ENCODE results near the gene ZNF417. TPM values are rescaled to one million over a fixed set of nuclear protein-coding genes. Genes with fewer than 3 reads are reported as not detected.

Gene ZNF417
- total RNA-seq, 3 donors from 2014 or later: 10.1 to 28.7 (median 14.4) TPM

DNA sequence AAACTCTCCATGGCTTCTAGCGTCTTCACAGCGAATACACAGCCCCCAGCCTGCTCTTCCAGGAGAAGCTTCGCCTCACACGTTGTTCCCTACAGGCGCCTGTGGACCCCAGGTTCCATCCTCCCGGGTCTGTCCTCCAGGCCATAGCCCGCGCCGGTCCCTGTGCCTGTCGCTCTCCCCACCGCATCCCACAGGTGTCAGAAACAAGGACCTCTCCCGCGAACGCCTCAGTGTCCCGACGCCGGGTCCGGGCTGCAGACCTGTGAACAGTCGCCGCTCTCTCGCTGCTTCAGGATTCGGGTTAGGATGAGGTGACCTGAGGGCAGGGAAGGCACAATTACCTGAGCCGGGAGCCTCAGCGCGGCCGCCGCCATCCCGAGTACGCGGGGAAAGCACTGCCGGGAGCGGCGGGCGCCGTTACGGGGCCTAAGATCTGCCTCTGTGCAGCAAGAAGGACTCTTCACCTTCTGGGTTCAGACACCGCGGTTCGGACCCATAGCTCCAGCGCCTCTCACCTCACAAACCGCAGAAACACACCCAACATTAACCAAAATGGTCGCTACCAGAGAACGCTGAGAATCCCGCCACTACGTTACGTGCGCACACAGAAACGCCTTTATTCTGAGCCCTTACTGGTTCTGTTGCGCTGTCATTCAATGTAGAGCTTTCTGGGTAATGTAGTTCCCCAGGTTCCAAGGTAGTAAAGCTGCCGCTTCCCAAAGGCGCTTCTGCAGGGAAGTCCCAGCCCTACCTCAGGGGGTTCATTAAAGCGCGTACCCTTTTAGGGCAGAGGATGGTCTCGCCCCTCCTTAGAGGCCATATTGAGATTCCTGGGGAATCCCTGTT lies 18.7 kb upstream of the ZNF417 start, which contains the start of gene ZNF418:
TSS of gene ZNF418 (minus strand) at position 583 of the 846 bp plus-strand sequence. CDS start 1,580 bp downstream, outside the sequence.
- TF ChIP-seq, protein P1, sequence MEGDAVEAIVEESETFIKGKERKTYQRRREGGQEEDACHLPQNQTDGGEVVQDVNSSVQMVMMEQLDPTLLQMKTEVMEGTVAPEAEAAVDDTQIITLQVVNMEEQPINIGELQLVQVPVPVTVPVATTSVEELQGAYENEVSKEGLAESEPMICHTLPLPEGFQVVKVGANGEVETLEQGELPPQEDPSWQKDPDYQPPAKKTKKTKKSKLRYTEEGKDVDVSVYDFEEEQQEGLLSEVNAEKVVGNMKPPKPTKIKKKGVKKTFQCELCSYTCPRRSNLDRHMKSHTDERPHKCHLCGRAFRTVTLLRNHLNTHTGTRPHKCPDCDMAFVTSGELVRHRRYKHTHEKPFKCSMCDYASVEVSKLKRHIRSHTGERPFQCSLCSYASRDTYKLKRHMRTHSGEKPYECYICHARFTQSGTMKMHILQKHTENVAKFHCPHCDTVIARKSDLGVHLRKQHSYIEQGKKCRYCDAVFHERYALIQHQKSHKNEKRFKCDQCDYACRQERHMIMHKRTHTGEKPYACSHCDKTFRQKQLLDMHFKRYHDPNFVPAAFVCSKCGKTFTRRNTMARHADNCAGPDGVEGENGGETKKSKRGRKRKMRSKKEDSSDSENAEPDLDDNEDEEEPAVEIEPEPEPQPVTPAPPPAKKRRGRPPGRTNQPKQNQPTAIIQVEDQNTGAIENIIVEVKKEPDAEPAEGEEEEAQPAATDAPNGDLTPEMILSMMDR (IDR thresholded peaks at IDR 0.05): no peak
- peak in 1 of 3 donors; percentile 31 for TF ChIP-seq POLR2AphosphoS5 (IDR thresholded peaks at IDR 0.05)
- peaks cover 66 to 95% of the 10 kb centered on the region in 2 donors for H3K9me3 ChIP-seq
- no peaks in the 10 kb centered on the region for H3K36me3 ChIP-seq
- DNase-seq (ENCODE audit: low spot score in 2 of 2): peak; percentile 53 to 57
- no peaks in the 10 kb centered on the region for H3K27me3 ChIP-seq
- H3K27ac ChIP-seq: peak within 1 kb of the TSS; percentile 81 to 85
- intact Hi-C loops (cut with DNase I; ENCODE audit: low total_unique reads): no loop called here
- H3K4me3 ChIP-seq: peak within 1 kb of the TSS; percentile 55 to 72 (median 66)
- H3K4me1 ChIP-seq: no peaks in the 10 kb centered on the region

DNA sequence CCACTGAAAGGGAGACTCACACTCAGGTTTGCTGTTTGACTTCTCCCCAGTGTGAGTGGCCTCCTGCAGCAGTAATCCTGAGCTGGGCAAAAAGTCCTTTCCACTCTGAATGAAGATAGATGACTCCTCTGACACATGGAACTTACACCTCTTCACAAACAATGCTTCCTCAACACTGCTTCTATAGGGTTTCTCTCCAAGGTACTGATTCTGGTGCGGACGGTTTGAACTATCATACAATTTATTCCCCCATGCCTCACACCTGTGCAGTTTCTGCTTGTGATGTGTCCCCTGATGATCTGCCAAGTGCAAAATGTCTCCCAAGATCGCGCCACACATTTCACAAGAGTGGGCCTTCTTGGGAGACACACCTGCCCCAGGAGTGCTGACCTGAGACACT lies 11.2 kb upstream of the ZNF417 start:
- Histone ChIP-seq H3K27me3 (no peaks in the 10 kb centered on the region), H3K4me3 (peak overlapping the region in 1 of 3 donors; percentile 14), H3K27ac (no peak overlapping the region), H3K36me3 (no peaks in the 10 kb centered on the region), H3K9me3 (peaks cover 86 to 87% of the 10 kb centered on the region in 2 donors), H3K4me1 (no peaks in the 10 kb centered on the region)
- TF ChIP-seq POLR2AphosphoS5 (IDR thresholded peaks at IDR 0.05) (no peak), POLR2A (IDR thresholded peaks at IDR 0.05) (no peak)
- TF ChIP-seq, protein P1 (IDR thresholded peaks at IDR 0.05): no peak
- DNase-seq (ENCODE audit: low spot score in 2 of 2): no peak
- intact Hi-C loops (cut with DNase I; ENCODE audit: low total_unique reads): no loop called here

DNA sequence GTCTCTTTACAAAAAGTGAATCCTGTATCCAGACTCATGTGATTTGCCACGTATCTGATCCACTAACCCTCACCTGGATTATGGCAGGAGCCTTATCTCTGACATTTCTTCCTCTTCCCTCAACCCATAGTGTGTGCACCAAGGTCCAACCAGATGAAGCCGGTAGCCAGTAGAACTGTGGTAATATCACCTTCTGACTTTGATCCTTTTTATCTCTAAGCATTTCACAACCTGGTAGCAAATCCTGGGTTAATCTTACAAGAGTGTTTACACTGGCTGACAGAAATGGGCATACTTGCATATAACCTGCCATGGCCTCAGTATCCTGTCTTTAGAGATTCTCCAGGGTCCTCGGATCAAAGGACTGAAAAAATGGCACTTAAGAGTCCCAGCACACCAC lies 1.9 kb downstream of the ZNF417 start:
- Histone ChIP-seq H3K9me3 (peaks cover 26 to 41% of the 10 kb centered on the region in 2 donors), H3K36me3 (no peaks in the 10 kb centered on the region), H3K4me1 (no peaks in the 10 kb centered on the region), H3K27me3 (no peaks in the 10 kb centered on the region), H3K27ac (no peak overlapping the region), H3K4me3 (no peak overlapping the region)
- intact Hi-C loops (cut with DNase I; ENCODE audit: low total_unique reads): no loop called here
- no peak for DNase-seq (ENCODE audit: low spot score in 2 of 2)
- TF ChIP-seq, protein P1 (IDR thresholded peaks at IDR 0.05): no peak
- TF ChIP-seq POLR2AphosphoS5 (IDR thresholded peaks at IDR 0.05): no peak
- no peak for TF ChIP-seq POLR2A (IDR thresholded peaks at IDR 0.05)

DNA sequence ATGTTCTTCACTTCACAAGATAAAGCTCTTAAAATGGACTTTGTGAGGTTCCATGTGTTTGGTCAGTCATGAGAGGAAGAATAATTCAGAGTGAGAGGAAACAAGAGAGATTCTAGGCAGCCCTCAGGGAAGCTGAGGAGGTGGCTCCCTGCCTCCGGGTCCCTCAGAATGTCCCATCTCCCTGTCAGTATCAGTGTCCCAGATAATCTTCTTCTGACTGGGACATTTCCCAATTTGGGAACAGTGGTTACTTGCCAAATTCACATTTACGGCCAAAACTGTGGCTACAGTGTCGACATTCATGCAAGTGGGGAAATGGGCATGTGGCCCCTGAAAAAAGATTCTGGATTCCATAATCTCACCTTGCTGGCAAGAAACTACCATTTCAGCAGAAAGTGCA lies 9.0 kb downstream of the ZNF417 start:
- TF ChIP-seq, protein P1 (IDR thresholded peaks at IDR 0.05): no peak
- TF ChIP-seq POLR2A (IDR thresholded peaks at IDR 0.05): no peak
- TF ChIP-seq POLR2AphosphoS5 (IDR thresholded peaks at IDR 0.05): no peak
- Histone ChIP-seq H3K4me3 (no peak overlapping the region), H3K27me3 (no peaks in the 10 kb centered on the region), H3K4me1 (no peaks in the 10 kb centered on the region), H3K27ac (no peak overlapping the region), H3K36me3 (no peaks in the 10 kb centered on the region), H3K9me3 (peaks cover 38 to 82% of the 10 kb centered on the region in 2 donors)
- DNase-seq (ENCODE audit: low spot score in 2 of 2): no peak
- intact Hi-C loops (cut with DNase I; ENCODE audit: low total_unique reads): no loop called here

DNA sequence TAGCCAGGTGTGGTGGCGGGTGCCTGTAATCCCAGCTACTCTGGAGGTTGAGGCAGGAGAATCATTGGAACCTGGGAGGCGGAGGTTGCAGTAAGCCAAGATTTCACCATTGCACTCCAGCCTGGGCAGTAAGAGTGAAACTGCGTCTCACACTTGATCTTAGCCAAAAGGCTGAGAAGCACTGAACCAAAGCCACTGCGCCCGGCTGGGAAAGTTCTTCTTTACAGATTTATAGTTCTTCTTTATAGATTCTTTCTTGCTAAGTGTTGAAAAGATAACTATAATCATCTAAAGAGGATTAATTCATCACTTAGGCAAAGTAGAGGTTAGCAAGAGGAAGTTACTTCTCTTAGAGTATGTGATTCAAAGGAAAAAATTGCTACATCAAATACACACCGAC lies 11.1 kb downstream of the ZNF417 start:
- Histone ChIP-seq H3K36me3 (no peaks in the 10 kb centered on the region), H3K4me1 (no peaks in the 10 kb centered on the region), H3K9me3 (peaks cover 19 to 75% of the 10 kb centered on the region in 2 donors), H3K27ac (no peak overlapping the region), H3K27me3 (no peaks in the 10 kb centered on the region), H3K4me3 (no peak overlapping the region)
- TF ChIP-seq POLR2A (IDR thresholded peaks at IDR 0.05): no peak
- no peak for TF ChIP-seq POLR2AphosphoS5 (IDR thresholded peaks at IDR 0.05)
- TF ChIP-seq, protein P1 (IDR thresholded peaks at IDR 0.05): no peak
- DNase-seq (ENCODE audit: low spot score in 2 of 2): no peak
- intact Hi-C loops (cut with DNase I; ENCODE audit: low total_unique reads): no loop called here

Measured in breast epithelium (tissue), 4 donors.